GOT3 (cell line): ENCODE data around the gene KRTAP20-1.

ENCODE experiments used
- DNase-seq: peaks from one replicate; lab custom pipeline; 2025; ENCODE audit warnings: mixed read lengths; lab: John Stamatoyannopoulos, UW

Gene KRTAP20-1, protein sequence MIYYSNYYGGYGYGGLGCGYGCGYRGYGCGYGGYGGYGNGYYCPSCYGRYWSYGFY

GRCh38 chr21:30616125-30616524 is at the start of gene KRTAP20-1:
TSS of gene KRTAP20-1 (plus strand) at chr21:30616425. CDS start at chr21:30616455, 30 bp downstream.
- DNase-seq, result no peak

DNA sequence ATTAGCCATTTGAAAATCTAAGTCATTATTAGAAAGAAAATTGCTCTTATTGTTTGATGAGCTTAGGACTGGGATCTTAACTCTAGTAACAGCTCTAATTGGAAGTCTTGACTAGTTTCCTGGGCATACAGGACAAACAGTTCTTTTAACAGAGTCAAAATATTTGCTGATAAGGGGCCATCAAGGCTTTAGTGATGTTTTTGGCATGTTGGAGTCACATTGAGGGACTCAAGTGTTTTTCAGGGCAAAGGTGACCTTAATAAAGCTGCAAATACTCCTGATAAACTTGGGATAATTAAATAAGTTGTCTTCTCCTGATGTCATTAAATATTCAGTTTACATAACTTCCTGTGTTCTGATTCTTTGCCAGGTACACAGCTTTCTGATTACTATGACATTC is 48.6 kb upstream of the KRTAP20-1 start:
- no peak for DNase-seq

DNA sequence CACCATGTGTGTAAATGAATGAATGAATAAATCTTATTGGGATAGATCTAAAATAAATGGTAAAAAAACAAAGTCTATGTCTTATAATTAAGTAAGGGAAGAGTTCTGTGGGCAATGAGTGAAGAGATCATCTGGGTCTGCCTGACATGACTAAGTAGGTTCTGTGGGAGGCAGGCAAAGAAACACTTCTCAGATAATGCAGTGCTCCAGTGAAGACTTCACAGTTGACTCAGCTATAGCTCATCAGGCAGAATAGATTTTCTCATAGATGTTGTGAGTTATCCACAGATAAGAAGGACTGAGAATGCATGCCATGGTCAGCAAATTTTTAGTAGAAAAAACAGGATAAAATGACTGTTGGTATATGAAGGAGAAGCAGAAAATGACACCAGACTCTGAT is 38.5 kb upstream of the KRTAP20-1 start:
- DNase-seq, result no peak

DNA sequence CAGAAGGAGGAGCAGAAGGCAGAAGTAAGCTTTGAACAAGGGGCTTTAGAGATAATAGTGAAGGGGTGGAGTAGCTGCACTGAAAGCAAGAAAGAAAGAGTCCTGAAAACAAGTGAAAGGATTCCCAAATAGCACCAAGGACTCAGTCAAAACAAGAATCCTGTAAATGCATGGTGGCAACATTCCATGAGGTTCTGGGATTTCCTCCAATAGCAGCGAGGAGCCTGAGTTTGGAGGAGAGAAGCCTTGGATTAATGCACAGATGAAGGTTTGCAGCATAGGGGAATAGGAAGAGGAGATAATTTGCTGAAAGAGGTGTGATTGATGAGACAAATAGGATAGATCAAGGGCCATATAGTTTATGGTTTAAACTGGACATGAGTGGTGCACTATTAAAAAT is 36.9 kb upstream of the KRTAP20-1 start:
- DNase-seq, result no peak

DNA sequence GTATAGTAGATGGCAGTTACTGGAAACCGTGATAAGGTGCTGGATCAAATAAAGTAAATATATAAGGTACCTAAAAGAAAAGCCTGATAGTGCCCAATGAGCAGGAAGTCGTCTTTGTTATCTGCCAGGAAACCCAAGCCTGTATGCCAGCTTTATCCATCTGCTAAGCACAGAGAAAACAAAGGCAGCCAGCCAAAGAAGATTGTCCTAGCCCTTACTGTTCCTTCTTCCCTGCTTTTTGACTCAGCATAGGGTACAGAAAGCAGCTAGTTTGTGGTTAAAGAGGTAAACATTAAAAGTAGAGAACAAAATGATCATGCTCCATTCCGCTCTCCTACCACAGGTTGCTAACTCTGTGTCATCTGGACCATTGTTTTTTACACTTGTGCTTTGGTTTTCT is 36.1 kb upstream of the KRTAP20-1 start:
- DNase-seq, result no peak

GRCh38 chr21:30582870-30583269 is 33.4 kb upstream of the KRTAP20-1 start:
- DNase-seq, result no peak

GRCh38 chr21:30590297-30590696 is 25.9 kb upstream of the KRTAP20-1 start, which contains the start of gene KRTAP22-2:
TSS of gene KRTAP22-2 (minus strand) at chr21:30590397.
- DNase-seq, result no peak

DNA sequence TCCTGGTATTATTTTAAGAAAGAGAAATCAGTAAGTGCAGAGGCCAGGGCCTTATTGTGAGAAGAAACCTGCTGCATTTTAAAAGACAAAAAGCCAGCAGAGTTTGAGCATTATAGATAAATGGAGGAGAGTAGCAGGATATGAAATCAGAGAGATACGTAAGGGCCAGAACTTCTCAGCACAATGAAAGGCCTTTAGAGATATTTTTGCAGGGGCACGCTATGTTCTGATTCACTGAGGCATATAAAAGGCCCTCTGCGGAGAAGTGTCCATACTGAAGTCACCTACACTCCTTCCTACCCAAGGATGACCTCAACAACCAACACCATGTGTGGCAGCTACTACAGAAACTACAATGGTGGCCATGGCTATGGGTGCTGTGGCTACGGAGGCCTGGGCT is 24.1 kb upstream of the KRTAP20-1 start, which contains the start of gene KRTAP6-3:
KRTAP6-3 (plus strand) TSS at position 301 of the 400 bp plus-strand sequence; CDS start at position 307, 6 bp downstream.
- no peak for DNase-seq

DNA sequence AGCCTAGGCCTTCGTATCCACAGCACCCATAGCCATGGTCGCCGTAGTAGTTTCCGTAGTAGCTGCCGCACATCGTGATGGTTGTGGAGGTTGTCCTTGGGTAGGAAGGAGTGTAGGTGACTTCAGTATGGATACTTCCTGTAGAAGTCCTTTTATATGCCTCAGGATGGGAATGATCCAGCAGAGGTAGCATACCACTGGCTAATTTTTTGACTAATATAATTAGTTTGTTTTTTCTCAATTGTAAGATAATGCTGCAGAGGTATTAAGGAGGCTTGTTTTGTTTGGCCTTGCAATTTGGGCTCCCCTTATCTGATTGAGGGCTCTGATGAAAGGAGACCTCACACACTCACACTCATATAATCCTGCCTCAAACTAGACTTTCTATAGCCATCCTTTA is 17.4 kb upstream of the KRTAP20-1 start, which contains the start of gene KRTAP6-2:
KRTAP6-2 (minus strand) TSS at position 101 of the 400 bp plus-strand sequence; CDS start at position 73, 28 bp downstream.
- no peak for DNase-seq

DNA sequence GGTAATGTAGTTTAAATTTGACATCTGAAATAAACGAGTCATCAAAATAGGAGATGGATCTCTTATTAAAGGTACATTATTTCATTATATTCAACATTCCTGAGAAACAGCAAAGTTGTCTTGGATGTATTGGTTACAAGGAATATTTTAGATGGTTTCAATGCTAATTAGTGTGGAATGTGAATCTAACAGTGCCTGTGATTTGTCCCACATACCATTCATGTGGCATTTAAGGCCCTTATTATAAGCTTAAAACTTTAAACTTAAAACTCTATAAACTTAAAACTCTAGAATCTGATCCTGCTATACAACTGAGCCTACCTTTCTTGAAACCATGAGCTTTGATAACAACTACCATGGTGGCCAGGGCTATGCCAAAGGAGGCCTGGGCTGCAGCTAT is 15.4 kb upstream of the KRTAP20-1 start, which contains the start of gene KRTAP22-1:
KRTAP22-1 (plus strand) TSS at position 301 of the 400 bp plus-strand sequence.
- no peak for DNase-seq

- no peak for DNase-seq
These were observed 10.3 kb upstream of the KRTAP20-1 start for GRCh38 chr21:30605968-30606367.

GRCh38 chr21:30612132-30612531 is 4.1 kb upstream of the KRTAP20-1 start:
- no peak for DNase-seq

GRCh38 chr21:30613836-30614235 is 2.4 kb upstream of the KRTAP20-1 start, which contains the start of gene KRTAP6-1:
TSS of gene KRTAP6-1 (minus strand) at chr21:30613930. CDS start at chr21:30613904, 26 bp downstream.
- no peak for DNase-seq

DNA sequence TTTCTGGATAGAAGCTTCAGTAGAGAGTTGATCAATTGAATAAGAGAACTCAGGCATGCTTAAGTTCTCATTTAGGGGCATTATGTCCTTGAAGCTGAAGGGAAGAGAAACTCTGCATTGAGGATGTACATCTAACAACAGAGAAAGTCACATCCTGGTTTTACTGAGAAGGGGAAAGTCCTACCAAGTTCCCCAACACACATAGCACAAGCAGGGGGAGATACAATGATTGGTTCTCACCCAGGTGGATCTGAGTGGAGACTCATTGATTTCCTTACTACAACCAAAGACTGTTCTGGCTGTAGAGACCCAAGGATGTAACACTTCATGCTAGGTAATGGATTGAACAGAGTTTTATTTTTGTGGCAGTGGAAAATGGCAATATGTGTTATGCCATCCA is 1.0 kb upstream of the KRTAP20-1 start:
- DNase-seq, result no peak

- DNase-seq, result no peak
These were observed 3.9 kb downstream of the KRTAP20-1 start for GRCh38 chr21:30620080-30620479.

- DNase-seq, result no peak
These were observed 4.3 kb downstream of the KRTAP20-1 start, which contains the start of gene KRTAP20-4 for GRCh38 chr21:30620522-30620921. TSS of gene KRTAP20-4 (plus strand) at chr21:30620627.

DNA sequence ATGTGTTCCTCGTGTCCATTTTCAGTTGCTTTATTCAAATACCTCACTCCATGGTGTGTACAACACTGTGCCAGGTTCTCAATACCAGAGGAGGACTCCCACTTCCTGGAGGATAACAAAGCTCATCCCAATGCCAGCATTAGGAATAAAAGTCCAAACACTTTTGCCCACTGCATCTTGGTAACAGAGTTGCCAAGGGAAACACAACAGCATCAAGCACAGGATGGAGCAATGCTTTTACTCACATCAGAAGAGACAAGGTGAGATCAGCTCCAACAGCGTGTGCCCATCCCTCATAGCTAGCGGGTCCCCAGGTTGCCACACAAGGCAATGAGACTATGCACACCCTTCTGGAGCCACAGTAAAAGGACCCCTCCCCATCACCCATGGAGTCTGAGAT is 7.1 kb downstream of the KRTAP20-1 start:
- DNase-seq, result no peak

- DNase-seq, result no peak
These were observed 9.4 kb downstream of the KRTAP20-1 start for GRCh38 chr21:30625449-30626165.

DNA sequence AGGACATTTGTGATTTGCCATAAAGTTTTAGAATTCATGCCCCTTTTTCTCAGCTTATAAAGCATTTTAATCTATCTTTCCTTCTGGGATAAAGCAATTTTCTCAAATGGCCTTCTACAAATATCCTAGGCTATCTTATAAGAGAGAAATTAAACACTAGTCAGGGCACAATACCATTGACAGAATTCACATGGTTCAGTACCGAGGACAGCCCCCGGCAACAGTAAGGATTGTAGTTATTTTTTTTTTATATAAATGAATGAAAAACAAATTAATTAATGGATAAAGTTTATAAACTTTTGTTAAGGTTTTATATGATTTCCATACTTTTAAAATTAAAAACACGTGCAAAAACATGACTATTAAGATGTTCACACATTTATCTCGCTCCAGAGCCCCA is 11.9 kb downstream of the KRTAP20-1 start:
- DNase-seq, result no peak

GRCh38 chr21:30629200-30629599 is 13.0 kb downstream of the KRTAP20-1 start:
- DNase-seq, result no peak

DNA sequence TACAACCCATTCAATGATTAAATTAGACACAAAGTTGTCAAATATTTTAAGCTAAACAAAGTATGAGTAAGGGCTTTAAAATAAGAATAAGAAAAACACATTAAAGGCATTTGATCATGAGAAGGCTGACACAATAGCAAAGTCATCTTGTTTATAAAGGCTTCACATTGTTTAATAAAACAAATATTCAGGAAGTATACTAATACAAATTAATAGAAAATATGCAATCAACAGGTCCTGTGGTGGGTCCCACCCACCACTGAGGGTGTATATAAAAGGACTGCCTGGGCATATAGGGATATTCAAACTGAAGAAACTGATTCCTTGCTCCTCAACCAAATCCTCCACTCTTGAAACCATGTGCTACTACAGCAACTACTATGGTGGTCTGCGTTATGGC is 18.7 kb downstream of the KRTAP20-1 start, which contains the start of gene KRTAP20-2:
KRTAP20-2 (plus strand) TSS at position 301 of the 400 bp plus-strand sequence; CDS start at position 359, 58 bp downstream.
- DNase-seq, result no peak

DNA sequence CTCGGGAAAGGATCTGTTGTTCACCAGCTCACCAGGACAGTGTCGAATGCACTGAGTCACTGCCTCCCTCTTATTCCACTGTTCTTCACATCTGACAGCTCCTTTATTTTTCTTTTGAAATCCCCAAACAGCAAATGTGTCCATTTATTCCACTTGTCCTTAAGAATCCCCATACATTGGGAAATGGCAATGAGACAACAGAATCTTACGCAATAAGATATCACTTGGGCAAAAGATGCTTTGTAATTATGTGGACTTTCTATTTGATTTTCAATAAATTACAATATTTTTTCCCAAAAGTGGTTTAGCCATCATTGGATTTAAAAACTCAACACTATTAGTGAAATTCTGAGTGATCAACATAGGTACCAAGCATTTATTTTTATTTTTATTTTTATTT is 22.5 kb downstream of the KRTAP20-1 start:
- DNase-seq, result no peak

- DNase-seq, result no peak
These were observed 26.3 kb downstream of the KRTAP20-1 start, which contains the start of gene KRTAP20-3 for GRCh38 chr21:30642564-30642963. TSS of gene KRTAP20-3 (plus strand) at chr21:30642864.
